Kidney tubule cell (primary cell): ENCODE data around the gene CNTN6.

Source experiments
- DNase-seq: peaks from one replicate; pipeline ENCODE4 v3.0.0-alpha.2; 2018; ENCODE audit warnings: low spot score

Gene CNTN6

DNA sequence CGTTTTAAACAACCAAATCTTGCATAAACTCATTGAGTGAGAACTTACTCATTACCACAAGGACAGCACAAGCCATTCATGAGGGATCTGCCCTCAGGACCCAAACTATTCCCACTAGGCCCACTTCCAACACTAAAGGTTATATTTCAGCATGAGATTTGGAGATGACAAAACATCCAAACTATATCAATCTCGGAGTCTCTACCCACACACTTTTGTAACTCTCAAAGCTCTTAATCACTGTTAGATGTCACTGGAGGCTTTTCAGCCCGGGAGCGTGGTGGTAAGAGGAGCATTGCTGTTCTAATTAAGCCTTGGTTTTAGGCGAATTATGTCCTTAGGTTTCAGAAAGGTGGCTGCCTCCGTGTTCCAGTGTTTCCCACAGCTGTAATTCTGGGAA is 86.3 kb downstream of the CNTN6 start:
- no peak for DNase-seq

DNA sequence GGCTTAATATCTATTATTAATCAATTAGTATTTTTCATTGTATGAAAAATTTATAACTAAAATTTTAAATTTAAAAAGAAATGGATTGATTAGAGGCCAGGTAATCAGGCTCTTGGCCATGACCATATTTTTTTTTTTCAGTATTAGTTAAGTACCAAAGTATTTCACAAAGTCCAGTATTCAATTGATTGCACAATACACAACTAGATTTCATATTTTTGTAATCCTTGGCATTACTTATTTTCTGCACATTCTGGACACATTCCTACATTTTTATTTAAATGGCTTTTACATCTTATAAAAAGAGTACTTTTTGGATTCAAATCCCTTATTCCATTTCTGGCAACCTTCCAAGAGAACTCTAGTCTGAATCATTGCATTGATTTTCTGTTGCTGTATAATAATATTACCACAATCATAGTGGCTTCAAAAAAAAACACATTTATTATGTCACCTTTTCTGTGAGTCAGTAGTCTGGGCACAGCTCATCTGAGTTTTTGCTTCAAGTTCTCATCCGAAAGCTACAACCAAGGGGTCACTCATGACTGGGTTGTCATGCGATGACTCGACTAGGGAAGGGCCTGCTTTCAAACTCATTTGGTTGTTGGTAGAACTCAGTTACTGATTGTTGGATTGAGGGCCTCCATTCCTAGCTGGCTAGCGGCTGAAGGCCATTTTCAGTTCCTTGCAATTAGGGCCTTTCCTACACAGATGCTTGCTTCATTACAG is 90.7 kb downstream of the CNTN6 start:
- peak; percentile 99 for DNase-seq

DNA sequence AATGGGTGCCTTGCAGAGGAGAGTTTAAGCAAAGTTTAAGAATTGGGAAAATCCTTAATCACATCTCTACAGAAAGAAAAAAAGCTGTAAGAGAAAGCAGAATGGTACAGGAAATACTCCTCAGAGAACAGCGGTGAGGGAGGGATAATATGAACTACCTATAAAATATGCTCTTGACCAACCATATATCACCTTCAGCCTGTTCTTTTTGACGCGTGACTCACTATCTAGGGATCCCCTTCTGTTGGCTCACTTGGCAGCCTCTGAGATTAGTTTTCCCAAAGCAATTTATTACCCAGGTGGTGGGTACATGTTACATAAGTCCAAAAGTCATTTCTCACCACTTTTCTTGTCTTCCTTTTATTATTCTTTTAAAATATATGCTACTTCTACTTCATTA is 97.7 kb downstream of the CNTN6 start:
- peak; percentile 82 for DNase-seq

DNA sequence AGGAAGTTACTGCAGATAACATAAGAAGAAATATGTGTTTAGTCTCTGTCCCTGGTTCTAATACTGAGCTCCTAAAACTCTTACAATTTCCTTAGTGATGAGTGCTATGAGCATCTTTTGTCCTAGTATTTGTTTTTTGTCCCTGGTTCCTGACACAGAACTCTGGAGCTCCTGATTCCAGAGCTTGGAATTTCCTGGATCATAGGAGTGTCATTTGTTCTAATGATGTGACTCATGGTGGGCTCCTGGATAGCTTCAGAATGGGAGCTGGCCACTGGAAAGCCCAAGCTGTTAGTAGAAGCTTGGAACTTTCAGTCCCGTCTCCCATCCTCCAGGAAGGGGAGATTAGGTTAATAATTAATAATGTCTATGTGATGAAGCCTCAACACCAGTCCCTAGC is 98.2 kb downstream of the CNTN6 start:
- peak; percentile 96 for DNase-seq

DNA sequence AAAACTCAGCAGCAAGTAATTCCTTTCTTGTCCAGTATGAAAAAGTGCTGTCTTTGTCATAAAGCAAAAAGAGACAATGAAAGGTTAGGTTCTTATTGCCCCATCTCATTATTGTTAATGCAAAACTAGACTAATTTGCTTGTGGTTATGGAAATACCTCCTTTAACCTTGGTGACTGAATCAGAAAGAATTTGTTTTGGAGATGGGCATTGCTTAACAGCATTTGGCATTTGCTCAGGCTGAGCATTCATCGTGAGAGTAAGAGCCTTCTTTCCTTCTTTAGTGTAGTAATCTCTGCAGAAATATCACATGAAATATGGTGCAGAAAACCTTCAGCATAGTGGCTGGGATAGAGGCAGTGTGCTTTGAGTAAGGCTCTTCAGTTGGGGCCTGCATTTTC is 103.1 kb downstream of the CNTN6 start:
- peak; percentile 92 for DNase-seq

DNA sequence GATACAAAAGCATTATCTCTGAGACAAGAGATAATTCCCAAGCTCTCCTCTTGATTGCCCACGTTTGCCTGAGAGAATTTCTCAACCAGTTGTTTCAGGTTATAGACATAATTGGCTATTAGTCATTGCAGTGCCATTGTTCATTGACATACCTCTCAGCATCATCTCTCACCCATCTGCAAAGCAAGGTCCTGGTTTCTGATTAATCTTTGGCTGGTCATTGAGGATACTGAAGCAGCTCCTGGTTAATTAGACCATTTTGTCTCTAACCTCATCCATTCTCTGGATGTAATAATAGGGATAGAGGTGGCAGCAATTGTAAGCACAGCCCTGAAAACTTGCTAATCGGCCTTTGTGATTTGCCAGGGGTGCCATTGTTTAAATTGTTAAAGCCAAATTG is 104.2 kb downstream of the CNTN6 start:
- peak; percentile 83 for DNase-seq

DNA sequence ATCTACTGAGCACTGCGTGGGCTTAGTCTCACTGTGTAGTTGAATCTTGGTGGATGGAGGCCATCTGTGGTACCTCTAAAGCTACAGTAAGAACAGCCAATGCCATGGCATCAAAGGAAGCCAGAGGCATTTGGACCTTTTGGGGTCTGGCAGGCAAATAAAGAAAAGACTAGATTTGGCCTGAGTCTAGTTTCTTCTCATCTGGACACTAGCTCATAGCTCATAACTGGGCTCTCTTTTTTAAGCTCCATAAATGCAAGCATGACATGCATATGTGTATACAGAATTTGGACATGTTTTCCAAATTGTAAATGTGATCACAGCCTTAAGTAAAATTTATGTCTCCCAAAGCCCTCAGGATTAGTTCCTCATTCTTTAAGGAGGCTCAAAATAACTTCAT is 107.5 kb downstream of the CNTN6 start:
- DNase-seq, result no peak

DNA sequence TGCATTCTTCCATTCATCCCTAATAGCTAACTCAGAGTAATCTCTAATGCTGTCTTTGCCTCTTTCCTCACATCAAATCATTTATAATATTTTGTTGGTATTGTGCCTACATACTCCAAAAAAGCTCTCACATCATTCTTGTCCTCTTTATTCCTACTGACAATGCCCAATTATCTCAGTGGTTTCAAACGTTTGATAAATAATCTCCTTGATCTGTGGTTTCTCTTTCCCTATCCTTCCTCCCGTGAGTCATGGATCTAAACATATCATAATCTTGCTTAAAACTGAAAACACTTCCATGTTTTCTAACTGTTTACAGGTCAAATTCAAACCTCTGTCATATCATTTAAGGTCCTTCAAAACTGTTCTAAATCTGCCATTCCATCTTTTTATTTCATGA is 115.1 kb downstream of the CNTN6 start:
- peak; percentile 5 for DNase-seq

DNA sequence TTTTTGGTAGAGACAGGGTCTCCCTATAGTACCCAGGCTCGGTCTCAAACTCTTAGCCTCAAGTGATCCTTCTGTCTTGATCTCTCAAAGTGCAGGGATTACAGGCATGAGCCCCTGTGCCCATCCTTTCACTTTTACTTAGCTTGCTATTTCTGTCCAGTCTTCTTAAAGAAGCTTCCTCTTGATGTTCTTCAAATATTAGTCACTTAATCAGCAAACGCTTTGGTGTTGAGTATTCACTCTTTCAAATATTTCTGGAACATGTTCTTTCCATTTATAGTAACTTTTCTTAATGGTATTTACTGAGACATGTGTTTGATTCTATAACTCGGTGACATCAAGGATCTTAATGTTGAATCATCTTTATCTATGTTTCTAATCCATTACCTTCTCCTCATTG is 122.1 kb downstream of the CNTN6 start:
- DNase-seq, result peak; percentile 20

DNA sequence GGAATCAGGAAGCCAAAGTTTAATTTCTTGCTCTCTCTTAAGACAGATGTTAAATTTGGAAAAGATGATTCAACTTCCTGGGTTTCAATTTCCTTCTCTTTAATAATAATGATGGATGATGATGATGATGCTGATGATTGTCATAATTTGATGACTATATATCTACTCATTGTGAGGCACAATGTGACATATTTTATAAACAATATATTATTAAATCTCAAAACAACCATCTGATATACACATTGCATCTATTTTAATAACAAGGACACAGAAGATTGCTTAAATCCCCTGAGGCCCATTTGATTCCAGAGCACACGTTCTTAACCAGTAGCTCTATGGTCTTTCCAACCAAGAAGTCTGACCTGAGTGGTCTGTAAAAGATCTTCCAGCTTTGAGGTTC is 124.0 kb downstream of the CNTN6 start:
- no peak for DNase-seq

DNA sequence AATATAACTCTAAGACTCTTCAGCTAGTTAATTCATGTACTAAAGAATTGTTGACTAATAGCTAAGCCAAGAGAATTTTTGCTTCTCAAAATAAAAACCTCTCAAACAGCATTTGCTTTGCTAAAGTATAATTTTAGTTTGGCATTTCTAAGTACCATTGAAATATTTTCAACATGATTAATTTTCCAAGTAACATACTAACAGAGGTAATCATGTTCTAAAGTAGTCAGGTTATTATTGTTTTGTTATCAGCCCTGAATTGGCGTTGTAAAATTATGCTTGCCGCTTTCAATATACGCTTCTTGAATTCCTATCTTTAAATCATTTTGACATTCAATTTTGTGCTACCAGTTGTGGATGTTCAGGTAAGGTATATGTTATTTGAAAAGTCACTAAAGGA is 134.3 kb downstream of the CNTN6 start:
- DNase-seq, result no peak

DNA sequence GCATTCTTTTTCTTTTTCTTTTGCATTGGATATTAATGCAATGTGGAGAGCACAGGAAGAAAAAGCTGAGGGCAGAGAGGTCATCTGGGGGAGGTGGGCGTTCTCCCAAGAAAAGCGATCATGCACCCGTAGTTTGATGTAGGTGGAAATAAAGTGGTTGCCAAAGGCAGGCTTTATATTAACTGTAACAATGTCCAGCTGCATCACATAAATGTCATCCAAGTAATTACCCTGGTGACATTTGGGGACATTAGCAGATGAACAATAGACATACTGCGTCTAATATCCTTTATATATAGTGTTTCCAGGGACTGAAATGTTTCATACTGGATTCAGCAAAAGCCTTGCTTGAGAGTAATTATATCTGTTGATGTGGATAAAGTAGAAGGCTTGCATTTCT is 135.5 kb downstream of the CNTN6 start:
- no peak for DNase-seq

DNA sequence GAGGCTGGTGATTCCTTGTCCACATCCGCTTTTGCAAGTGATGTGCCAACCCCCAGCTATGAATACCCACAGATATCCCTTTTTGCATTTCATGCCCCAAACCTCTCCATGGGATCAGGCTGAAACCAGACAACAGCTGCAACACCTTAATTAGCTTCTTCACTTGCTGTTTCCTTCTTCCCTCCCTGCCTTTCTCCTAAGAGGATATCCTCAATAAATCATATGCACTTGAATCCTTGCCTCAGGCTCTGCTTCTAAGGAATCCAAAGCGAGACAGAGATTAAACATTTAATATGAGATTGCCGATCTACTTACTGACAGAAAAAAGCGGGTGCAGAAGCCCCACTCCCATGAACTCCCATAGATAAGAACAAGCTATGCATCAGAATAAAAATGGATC is 138.1 kb downstream of the CNTN6 start:
- no peak for DNase-seq

DNA sequence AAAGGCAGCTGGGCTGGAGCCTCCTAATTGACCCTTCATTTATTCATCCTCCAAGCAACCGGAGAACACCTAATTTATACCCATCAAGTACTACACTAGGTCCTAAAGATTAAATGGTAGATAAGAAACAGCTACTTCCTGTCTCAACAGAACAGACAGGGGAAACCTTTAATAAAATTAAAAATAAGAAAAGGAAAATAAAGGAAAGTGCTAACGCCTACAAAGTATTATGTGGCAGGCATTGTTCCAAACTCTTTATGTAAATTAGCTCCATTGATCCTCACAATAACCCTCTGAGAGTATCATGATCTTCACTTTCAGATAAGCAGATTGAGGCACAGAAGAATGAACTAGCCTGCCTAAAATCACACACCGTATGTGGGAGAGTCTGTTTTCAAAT is 139.5 kb downstream of the CNTN6 start:
- no peak for DNase-seq

DNA sequence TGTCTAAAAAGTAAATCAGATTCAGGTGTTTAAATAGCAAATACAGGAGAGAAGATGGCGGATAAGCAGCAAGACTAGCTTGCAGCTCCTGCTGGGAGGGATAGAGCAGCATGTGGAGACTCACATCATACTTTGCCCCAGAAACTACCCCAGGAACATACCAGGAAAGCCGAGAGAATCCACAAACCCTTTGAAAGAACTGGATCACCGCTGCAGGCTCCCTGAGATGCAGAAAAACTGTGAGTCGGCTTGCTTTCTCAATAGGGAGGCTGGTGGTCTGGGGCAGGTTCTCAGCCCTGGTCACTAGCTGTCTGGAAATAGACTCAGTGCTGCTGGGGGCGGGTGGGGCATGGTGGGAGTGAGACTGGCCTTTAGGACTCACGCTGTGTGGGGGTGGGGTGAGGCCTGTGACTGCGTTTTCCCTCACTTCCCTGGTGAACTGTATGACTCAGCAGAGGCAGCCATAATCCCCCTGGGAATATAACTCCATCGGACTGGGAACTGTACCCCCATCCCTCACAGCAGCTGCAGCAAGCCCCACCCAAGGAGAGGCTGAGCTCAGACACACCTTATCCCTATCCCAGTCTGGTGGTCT is 142.8 kb downstream of the CNTN6 start:
- no peak for DNase-seq

DNA sequence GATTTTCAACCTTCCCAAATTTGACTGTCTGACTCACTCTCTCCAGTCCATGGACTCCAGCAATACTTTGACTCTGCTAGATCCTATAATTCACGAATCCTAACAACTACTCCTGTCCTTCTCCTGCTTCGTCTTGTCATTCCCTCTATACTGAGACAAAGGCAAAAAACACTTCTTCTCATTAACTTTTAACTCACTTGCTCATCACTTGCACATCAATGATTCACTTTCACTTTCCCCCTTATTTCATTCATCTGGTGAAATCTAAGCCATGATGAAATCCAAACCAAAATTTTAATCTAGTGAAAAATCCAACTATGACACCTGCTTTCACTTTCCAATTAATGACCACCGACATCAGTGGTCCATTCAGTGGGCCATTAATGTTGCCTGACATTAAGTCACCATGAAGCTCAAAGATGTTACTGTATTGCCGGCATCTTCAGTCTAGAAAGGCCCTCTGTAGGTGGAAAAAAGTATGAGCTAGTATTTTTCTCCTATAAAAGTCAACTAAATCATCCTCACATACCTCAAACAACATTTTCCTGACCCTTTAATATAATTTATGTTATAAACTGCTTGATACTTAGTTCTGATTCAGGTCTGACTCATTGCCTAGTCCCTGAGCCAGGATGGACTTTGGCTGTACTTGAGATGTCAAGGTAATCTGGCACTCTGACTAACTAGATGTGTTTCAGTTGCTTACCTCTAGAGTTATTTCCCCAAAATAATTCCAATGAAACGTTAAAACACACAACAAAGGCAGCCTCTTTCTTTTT is 158.6 kb downstream of the CNTN6 start:
- peak; percentile 82 for DNase-seq

DNA sequence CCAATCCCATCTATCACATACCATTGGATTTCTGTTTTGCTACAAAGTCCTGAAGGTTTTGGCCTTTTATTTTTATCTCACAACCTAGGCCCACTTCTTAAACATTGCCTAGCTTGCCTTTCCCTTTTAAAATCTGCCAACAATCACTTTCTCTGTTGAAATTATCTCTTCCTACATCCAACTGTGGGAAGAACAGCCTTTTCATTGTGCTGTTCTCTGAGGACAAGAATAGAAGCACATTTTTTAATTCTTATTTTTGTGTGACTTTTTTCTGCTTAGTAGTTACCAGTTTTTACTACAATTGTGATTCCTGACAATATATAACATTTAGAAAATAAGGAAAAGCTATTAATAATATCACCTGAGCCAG is 159.2 kb downstream of the CNTN6 start:
- no peak for DNase-seq

DNA sequence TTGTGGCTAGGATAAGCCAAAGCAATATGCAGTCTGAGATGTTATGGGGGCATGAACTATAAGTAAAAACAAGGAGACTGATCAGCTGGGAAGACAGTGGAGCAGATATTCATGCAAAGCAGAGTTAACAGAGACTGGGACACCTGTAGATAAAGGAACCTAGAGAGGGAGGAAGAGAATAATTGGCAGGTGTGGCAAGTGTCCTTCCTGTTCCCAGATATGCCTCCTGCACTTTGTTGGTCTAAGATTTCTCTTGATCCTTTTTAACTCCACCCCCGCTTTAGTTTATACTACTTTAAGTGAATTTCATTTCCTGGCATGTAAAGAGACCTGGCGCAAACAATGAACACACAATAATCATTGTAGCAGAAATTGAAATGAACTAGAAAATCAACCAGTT is 169.4 kb downstream of the CNTN6 start:
- no peak for DNase-seq

DNA sequence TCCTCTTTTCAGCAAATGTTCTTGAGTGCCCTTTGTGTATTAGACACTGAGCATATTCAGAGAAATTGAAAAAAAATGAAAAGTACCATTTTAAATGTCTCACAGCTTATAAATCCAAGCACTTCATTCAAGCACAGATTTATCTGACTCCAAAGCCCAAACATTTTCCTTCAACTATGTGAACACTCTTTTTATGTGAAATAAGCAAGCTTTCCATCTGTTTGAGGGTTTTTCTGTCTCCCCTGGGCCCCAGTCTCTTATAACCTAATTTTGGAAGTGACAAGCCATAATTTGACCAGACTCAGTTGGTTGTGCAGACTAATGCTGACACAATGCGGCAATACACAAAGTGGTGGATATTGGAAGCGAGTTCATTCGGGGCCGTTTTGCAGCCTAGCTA is 170.3 kb downstream of the CNTN6 start:
- DNase-seq, result no peak

DNA sequence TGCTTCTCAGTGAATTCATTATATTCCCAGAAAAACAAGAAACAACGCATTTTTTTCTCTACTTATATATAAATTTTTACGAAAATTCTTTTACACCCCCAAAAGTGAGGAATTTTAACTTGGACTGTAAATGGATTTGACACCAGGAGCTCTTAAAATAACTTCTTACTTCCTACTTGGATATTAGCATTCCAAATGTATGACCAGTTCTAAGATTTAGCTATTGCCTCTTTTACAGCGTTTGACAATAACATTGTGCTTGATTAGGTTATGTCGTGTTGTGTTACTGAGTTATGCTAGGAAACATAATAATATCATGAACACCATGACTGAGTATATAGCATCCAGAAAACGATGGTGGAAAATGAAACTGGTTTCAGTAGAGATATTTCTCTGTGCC is 177.0 kb downstream of the CNTN6 start:
- DNase-seq, result peak; percentile 22

DNA sequence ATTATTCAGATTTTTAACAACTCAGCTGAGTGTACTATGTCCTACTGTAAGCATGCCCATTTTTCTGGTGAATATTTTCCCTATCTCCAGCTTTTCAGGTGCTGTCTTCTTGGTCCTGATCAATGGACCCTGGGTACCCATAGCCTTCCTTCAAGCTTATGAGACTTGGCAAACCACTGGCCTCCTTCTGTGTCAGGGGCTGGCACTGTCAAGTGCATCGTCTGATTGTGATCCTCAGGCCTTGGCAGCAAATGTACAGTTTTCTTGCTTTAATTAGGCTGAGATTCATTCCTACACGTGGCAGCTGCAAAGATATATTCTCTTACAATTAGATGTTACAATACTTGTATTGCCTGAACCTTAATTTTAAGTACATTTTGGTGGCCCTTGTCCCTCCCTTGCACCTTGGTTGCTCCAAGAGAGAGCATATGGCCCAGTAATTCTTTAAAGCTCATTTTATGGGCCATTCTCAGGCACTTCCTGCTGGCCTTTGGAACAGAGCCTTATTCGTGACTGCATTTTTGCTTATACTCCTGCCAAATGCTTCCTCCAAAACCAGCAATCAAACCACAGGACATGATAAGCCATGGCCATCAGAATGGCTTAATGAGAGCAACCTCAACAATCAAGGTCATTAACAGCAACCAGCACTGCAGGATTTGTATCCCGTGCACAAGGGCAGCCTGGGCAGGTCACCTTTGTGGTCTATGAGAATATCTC is 179.9 kb downstream of the CNTN6 start:
- no peak for DNase-seq

DNA sequence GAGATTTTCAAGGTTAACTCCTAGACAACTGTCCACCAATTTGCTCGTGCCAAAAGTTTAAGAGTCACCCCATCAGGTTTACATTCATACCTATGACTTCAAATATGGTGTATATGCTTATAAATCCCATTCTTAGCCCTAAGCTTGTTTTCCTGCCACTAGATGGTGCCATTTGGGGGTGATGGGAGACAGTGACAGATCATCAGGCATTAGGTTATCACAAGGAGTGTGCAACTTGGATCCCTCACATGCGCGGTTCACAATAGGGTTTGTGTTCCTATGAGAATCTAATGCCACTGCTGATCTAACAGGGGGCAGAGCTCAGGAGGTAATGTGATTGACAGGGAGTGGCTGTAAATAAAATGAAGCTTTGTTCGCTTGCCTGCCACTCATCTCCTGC is 182.7 kb downstream of the CNTN6 start:
- DNase-seq, result peak; percentile 25

DNA sequence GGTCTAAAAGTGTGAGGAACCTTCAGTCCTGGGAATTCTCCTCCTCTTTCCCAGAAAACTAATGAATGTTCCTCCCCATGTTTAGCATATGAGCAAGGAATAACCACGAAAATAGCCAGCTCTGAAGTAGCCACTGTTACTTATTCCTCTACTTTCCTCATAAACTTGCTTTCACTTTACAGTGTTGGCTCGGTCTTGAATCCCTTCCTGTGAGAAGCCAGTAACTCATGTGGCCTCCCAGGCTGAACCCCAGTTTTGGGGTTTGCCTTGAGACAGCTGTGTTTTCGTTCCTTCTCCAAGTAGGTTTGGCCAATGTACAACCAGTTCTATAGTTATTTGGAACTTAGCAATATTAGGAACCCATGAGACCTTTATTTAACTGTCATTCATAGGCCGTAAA is 195.0 kb downstream of the CNTN6 start:
- no peak for DNase-seq
